Uterine smooth muscle cell (primary cell): ENCODE measurements around the gene LCN2. TPM values are rescaled to one million over a fixed set of nuclear protein-coding genes. Genes with fewer than 3 reads are reported as not detected.

Experiments used
- total RNA-seq: library from RNA; depleted of rRNA; stranded (reverse); fragments of >200 nt; gene quantifications from 2 replicates; pipeline ENCODE4 v1.2.3, GENCODE V29; 2014

LCN2 gene
- not detected in 2 replicates for total RNA-seq

DNA sequence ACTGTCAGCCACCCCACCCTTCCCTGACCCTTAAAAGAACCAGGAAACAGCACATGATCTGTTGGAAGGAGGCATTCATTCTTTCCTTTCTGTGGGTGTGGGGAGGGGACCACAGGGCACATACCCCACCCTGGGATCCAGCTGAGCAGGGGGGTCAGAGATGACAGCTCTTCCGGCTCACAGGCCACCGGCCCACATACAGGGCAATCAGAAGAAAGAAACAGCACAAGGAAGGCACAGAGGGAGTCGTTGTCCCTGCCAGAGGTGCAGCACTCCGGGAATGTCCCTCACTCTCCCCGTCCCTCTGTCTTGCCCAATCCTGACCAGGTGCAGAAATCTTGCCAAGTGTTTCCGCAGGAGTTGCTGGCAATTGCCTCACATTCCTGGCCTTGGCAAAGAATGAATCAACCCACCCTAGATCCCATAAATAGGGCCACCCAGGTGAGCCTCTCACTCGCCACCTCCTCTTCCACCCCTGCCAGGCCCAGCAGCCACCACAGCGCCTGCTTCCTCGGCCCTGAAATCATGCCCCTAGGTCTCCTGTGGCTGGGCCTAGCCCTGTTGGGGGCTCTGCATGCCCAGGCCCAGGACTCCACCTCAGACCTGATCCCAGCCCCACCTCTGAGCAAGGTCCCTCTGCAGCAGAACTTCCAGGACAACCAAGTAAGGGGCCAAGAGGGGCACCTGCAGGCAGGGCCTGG, at the start of gene LCN2:
Gene LCN2, plus strand, starts transcription at position 453 of the 701 bp plus-strand sequence. Its CDS starts 73 bp downstream, at position 526.

DNA sequence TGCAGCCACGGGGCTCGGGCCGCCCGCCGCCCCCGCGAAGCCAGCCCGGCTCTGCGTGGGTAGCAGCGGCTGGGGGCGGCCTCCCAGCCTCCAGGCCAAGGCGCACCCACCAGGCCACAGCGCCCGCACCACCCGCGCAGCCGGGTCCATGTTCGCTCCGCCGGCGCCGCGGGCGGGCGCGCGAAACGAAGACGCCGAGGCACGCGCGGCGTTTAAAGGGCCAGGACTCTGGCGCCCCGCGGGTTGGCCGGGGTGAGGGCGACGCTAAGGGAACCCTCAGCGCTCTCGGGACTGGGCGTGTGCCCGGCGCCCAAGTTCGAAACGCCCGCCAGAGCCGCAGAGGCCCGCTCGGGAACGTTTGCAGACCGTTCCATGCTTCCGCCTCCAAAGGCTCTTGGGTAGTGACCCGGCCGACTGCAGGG, 21.7 kb upstream of the LCN2 start, which contains the start of gene PTGES2:
Gene PTGES2, minus strand, starts transcription at position 162 of the 422 bp plus-strand sequence. Its CDS starts 12 bp downstream, at position 150.

DNA sequence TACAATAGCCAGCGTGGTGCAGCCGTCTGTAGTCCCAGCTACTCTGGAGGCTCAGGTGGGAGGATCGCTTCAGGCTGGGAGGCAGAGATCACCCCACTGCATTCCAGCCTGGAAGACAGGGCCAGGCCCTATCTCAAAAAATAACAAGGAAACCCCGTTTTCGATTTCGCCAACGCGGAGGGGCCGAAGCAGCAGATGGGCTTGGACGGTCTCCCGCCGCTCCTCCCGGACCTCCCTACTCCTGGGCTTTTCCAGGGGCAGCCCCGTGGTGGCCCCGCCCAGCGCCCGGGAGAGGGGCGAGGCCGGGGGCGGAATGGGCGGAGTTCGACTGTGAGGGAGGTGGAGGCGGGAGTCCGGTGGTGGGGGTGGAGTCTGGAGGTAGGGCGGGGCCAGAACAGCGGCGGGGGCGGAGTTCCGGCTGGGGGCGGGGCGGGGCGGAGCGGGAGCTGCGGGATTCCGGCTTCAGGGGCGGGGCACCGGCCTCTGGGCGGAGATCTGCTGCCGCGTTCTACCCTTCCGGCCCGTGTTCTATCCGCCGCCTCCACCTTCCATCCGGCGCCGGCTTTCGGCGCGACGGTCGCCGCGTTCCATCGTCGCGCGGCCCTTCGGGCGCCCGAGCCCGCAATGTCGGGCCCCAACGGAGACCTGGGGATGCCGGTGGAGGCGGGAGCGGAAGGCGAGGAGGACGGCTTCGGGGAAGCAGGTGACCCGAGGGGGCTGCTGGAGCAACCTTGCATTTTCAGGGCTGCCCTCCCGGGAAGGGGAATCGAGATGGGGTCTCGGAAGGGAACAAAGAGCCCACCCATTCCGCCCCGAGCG, 10.7 kb downstream of the LCN2 start, which contains the start of gene BBLN:
Gene BBLN, plus strand, starts transcription at position 482 of the 819 bp plus-strand sequence. Its CDS starts 143 bp downstream, at position 625.

DNA sequence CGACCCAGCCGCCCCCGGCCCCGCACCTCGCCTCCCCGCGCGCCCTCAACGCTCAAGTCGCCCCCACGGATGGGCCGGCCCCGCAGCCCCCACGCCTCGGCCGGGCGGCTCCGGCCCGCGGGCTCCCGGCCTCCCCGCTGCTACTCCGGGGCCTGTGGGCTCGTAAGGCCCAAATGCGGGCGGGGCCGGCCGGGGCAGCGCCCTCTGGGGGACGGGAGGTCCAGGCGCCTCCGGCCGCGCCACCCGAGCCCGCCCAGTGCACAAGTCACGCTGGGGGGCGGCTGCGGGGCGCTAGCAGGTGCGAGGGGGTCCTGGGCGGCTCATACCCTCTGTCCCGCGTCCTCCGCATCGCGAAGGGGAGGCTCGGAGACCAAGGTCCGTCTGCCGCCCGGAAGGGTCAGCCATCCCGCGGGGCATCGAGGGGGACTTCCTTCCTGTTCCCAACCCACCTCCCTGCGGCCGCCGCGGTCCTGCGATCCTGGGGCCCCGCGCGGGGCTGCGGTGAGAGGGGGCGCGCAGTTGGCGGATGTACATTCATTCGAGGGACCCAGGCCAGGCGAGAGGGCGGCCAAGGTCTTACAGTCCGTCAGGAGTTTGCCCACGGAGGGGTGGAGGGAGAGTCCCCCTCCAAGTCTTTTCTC, 42.3 kb downstream of the LCN2 start, which contains the start of gene CIZ1:
Gene CIZ1, minus strand, starts transcription at position 167 of the 641 bp plus-strand sequence. CDS start 715 bp downstream, outside the sequence.

Other genes with a start within 250 kb of the LCN2 start
- gene ST6GALNAC6, start 249.8 kb upstream of the LCN2 start, total RNA-seq: 26.1 and 29.6 TPM in 2 replicates
- gene ST6GALNAC4, start 232.4 kb upstream of the LCN2 start, total RNA-seq: 19.5 and 21.9 TPM in 2 replicates
- 1.2 and 3.1 TPM in 2 replicates for gene PIP5KL1, start 218.7 kb upstream of the LCN2 start, total RNA-seq
- gene DPM2, start 211.6 kb upstream of the LCN2 start, total RNA-seq: 13.0 and 14.3 TPM in 2 replicates
- gene EEIG1, start 168.5 kb upstream of the LCN2 start, total RNA-seq: 10.2 and 15.0 TPM in 2 replicates
- gene NAIF1, start 82.1 kb upstream of the LCN2 start, total RNA-seq: 10.5 and 11.1 TPM in 2 replicates
- gene SLC25A25, start 81.2 kb upstream of the LCN2 start, total RNA-seq: 49.7 and 55.6 TPM in 2 replicates
- 55.0 and 82.1 TPM in 2 replicates for gene PTGES2, start 21.7 kb upstream of the LCN2 start, total RNA-seq
- 23.0 and 35.4 TPM in 2 replicates for gene BBLN, start 10.8 kb downstream of the LCN2 start, total RNA-seq
- gene CIZ1, start 42.1 kb downstream of the LCN2 start, total RNA-seq: 25.3 and 25.5 TPM in 2 replicates
- gene DNM1, start 53.9 kb downstream of the LCN2 start, total RNA-seq: 19.5 and 20.7 TPM in 2 replicates
- gene GOLGA2, start 126.6 kb downstream of the LCN2 start, total RNA-seq: 127 and 163 TPM in 2 replicates
- gene SWI5, start 126.8 kb downstream of the LCN2 start, total RNA-seq: 30.2 and 31.2 TPM in 2 replicates
- gene TRUB2, start 173.0 kb downstream of the LCN2 start, total RNA-seq: 14.3 and 16.1 TPM in 2 replicates
- gene COQ4, start 173.4 kb downstream of the LCN2 start, total RNA-seq: 23.1 and 28.0 TPM in 2 replicates
- 14.2 and 16.5 TPM in 2 replicates for gene SLC27A4, start 191.1 kb downstream of the LCN2 start, total RNA-seq
- gene URM1, start 221.9 kb downstream of the LCN2 start, total RNA-seq: 31.5 and 37.4 TPM in 2 replicates